NB4 (cell line): ENCODE measurements around the gene DAGLA.

Experiments used
- CTCF ChIP-seq: IDR thresholded peaks from one replicate; pipeline ENCODE4 v1.5.1; 2012; ENCODE audit warnings: low read depth, low read length
- MYC ChIP-seq: IDR thresholded peaks from 2 replicates; pipeline ENCODE4 v1.6.1; 2011; ENCODE audit warnings: low read depth, low read length
- POLR2A ChIP-seq: IDR thresholded peaks from 2 replicates; pipeline ENCODE4 v1.6.1; 2011; ENCODE audit warnings: mild to moderate bottlenecking; ENCODE audit not compliant: insufficient read length; ENCODE audit errors: extremely low read depth

GRCh38 chr11:61744181-61744580, 64.0 kb downstream of the DAGLA start:
- TF ChIP-seq CTCF, result no peak
- TF ChIP-seq POLR2A, result no peak
- TF ChIP-seq MYC, result no peak
